GDM1 (cell line): ENCODE data around the gene HOXC9.

Source experiments
- DNase-seq: peaks from one replicate; lab custom pipeline; 2025; lab: John Stamatoyannopoulos, UW

The HOXC9 gene

DNA sequence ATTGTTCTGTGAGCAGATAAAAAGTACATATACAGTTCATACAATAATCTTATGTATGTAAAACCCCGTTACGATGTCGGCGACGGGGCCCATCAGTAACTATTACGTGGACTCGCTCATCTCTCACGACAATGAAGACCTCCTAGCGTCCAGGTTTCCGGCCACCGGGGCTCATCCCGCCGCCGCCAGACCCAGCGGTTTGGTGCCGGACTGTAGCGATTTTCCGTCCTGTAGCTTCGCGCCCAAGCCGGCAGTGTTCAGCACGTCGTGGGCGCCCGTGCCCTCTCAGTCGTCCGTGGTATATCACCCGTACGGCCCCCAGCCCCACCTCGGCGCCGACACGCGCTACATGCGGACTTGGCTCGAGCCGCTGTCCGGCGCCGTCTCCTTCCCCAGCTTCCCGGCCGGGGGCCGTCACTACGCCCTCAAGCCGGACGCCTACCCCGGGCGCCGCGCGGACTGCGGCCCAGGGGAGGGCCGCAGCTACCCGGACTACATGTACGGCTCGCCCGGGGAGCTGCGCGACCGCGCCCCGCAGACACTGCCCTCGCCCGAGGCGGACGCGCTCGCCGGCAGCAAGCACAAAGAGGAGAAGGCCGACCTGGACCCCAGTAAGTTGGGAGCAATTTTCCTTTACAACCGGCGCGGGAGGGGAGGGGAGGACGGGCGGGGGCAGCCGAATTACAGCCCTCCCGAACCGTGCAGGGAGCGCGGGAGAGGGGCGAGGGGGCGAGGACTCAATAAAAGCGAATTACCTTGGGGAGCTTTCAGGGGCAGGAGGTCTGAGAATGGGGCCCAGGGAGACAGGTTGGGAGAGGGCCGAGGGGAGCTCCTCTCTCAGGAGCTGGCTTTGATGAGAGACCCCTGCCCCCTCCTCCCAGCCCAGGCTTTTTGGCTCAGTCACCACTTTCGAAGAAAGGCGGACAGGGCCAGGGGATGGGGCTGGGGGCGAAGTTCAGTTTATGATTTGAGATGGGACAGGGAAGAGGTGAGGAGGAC is at the start of gene HOXC9:
HOXC9 (plus strand) TSS at position 46 of the 999 bp plus-strand sequence; CDS start at position 74, 28 bp downstream.
- DNase-seq, result no peak

DNA sequence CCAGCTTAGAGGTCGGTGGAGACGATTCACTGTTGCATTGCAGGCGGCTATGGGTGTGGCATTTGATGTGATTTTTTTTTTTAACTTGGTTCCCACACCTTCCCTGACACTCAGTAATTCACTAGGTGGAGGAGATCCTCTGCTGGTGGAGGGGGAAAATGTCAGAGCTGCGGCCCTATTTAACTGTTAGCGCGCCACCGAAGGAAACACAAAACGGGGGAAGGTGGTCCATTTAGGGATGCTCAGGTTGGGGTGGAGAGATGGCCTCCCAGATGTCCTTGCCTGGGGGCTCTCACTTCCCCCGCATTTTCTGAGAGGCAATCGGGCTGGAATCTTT is 49.6 kb upstream of the HOXC9 start:
- no peak for DNase-seq

DNA sequence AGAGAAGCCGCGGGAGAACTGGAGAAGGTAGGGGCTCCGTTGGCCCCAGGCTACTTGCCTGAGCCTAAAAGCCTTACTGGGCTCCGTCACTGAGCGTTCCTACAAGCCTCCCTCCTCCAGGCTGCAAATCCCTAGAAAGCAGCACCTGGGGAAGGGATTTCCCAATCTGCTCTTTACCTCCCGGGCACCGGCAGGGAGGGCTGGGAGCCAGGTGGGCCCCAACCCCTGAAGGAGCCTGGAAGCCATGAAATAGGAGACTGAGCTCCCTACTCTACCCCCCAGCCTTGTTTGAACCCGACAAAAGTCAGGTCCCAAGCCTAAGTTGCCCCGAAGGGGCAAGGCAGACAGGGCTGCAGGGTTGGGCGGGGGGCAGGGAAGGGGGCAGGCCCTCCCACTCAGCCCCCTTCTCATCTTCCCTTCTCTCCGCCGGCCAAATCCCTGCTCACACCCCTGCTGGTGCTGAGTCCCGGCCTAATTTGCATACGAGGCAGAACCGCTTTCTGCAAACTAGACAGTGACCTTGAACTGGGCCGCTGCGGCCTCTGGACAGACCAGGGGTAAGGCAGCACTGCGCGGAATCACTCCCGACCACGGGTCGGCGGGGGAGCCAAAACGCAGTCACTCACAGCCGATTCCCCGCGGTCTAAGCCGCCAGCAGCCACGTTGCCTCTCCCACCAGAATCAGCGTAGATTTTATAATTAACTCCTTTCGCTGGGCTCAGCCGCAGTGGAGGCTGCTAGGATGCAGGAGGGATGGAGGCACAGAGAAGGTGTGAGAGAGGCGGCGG is 49.0 kb upstream of the HOXC9 start:
- DNase-seq, result no peak

DNA sequence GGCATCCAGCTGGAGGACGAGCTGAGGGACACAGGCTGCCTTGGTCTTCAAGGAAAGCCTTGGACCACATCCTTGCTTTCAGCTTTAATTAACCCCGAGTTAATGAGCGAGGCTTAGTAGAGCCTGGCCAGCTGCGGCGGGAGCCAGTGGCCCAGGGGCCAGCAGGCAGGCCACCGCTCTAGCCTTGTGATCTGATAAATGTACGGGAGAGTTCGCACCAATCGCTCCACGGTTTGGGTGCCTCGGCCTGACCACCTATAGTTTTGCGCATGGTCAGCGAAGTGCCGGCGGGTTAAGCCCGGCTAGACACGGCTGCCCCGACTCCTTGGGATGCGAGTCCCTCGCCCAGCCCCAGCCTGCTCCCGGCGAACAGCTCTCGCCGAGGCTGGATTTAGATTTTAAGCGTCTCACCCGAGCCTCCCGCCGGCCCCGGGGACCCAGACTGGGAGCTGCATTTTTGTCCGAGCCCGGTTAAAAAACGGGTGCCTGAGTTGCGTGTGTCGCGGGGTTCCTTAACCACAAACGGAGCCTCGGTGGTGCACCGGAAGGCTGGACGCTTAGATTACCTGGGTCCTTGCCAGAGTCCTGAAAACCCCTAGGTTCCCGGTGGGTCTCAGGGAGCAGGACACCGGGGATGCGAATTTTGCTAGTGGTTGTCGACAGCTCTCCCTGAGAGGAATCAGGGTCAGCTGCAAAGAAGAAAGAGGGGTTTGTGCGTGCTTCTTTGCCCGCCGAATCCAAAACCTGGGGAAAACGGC is 48.2 kb upstream of the HOXC9 start:
- no peak for DNase-seq

- DNase-seq, result no peak
Observed at GRCh38 chr12:53952335-53952694, 47.6 kb upstream of the HOXC9 start.

GRCh38 chr12:53952871-53953734 is 46.9 kb upstream of the HOXC9 start:
- no peak for DNase-seq

GRCh38 chr12:53953831-53954693 is 45.9 kb upstream of the HOXC9 start:
- no peak for DNase-seq

- DNase-seq, result no peak
Observed at GRCh38 chr12:53954694-53955035, 45.3 kb upstream of the HOXC9 start, which contains the start of gene HOXC12. TSS of gene HOXC12 (plus strand) at chr12:53954903. CDS start at chr12:53954930, 27 bp downstream.

DNA sequence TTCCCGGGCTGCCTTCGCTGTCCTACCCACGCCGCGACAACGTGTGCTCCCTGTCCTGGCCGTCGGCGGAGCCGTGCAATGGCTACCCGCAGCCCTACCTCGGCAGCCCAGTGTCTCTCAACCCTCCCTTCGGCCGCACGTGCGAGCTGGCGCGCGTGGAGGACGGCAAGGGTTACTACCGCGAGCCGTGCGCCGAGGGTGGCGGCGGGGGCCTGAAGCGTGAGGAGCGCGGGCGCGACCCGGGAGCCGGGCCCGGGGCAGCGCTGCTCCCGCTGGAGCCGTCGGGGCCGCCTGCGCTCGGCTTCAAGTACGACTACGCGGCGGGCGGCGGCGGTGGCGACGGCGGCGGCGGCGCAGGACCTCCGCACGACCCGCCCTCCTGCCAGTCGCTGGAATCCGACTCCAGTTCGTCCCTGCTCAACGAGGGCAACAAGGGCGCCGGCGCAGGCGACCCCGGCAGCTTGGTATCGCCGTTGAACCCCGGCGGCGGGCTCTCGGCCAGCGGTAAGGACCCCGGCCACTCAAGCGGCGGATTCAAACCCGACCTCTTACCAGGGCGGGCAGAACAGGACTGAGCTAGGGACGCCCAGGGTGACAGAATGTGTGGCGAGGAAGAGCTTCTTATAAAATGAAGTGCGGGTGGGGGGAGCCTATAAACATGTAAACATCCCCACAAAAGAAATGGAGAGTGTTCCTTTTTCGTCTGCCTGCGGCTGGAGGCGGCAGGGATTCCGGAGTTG is 44.8 kb upstream of the HOXC9 start:
- no peak for DNase-seq

DNA sequence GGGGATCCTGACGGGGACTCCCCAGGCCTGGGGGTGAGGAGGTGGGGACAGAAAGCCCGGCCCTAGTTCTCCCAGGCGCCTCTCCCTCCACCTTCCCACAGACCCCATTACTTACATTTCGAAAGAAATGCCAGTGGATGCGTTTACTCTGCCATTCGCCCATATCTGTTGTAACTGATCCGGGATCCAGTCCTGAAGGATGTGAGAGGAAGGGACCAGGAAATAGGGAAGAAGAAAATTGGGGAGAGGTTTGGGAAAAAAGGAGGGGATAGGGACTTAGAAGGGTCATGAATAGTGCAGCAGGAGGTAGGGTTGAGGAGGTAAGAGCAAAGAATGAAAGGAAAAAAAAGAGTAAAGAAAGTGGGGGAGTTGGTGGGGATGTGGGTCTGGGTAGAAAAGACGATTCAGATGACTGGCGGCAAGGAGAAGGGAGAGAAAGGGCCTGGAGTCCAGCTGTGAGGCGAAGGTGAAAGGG is 44.1 kb upstream of the HOXC9 start:
- no peak for DNase-seq

GRCh38 chr12:53956251-53956887 is 43.6 kb upstream of the HOXC9 start:
- peak; percentile 11 for DNase-seq

- DNase-seq, result no peak
Observed at GRCh38 chr12:53956914-53957536, 42.9 kb upstream of the HOXC9 start.

- DNase-seq, result no peak
Observed at GRCh38 chr12:53958128-53958527, 41.8 kb upstream of the HOXC9 start.

- no peak for DNase-seq
Observed at GRCh38 chr12:53959314-53959713, 40.6 kb upstream of the HOXC9 start.

GRCh38 chr12:53960187-53961024 is 39.6 kb upstream of the HOXC9 start:
- DNase-seq, result no peak

- no peak for DNase-seq
Observed at GRCh38 chr12:53961025-53961761, 38.8 kb upstream of the HOXC9 start.

- DNase-seq, result no peak
Observed at GRCh38 chr12:53963005-53963404, 37.0 kb upstream of the HOXC9 start.
